MV-4-11 (cell line): Measurements from ENCODE around the gene CCDC88A.
"Not testable (repeated sequence)": the region's sequence is repeated elsewhere in the genome, so short reads cannot be mapped to it uniquely, and the experiment has no call there.

Experiments
- DNase-seq: peaks from one replicate; lab custom pipeline; 2025; lab: John Stamatoyannopoulos, UW

The CCDC88A gene

DNA sequence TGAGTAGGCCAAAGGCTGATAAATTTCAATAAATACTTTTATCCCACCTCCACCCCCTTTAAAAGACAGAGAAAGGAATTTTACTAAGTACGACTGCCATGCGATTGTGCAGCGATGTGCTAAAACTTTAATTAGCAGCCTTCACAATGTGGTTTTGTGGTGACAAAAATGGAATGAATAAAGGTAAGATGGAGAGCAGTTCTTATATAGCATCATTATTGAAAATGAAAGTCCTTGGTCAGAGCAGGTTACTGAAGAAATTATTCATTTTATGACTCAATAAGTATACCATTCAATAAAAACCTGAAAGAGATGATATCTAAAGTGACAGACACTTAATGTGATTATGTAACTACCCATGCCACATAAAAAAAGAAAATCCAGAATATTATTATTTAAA lies 117.4 kb downstream of the CCDC88A start:
- no peak for DNase-seq

DNA sequence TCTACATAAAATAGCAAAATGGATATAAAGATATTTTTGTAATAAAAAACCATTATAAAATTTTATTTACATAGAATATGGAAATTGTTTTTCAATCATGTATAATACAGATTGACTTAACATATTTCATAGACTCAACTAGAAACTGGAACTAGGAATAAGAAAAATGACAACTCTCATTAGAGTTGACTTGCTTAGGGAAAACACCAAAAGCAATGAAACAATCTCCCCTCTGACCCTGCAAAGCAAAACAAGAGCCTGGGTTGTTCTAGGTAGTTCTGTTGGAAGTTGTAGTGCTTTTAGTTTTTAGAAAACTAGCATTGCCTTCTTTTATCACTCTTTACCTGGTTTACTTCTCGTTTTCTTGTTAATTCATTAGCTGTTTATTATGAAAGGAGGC lies 118.4 kb downstream of the CCDC88A start:
- no peak for DNase-seq

- no peak for DNase-seq
Observed at GRCh38 chr2:55296393-55296792, 123.3 kb downstream of the CCDC88A start.

DNA sequence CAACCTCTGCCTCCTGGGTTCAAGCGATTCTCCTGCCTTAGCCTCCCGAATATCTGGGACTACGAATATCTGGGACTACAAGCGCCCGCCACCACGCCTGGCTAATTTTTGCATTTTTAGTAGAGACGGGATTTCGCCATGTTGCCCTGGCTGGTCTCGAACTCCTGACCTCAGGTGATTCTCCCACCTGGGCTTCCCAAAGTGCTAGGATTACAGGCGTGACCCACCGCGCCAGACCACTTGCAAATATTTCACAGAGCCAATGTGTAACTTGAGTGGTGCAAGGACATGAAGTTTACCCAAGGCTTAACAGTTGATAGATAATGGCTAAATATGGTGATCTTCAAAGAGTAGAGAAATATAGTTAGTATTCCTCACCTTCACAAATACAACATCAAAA lies 136.6 kb downstream of the CCDC88A start:
- no peak for DNase-seq

GRCh38 chr2:55282110-55282917 lies 137.3 kb downstream of the CCDC88A start:
- peak; percentile 78 for DNase-seq

DNA sequence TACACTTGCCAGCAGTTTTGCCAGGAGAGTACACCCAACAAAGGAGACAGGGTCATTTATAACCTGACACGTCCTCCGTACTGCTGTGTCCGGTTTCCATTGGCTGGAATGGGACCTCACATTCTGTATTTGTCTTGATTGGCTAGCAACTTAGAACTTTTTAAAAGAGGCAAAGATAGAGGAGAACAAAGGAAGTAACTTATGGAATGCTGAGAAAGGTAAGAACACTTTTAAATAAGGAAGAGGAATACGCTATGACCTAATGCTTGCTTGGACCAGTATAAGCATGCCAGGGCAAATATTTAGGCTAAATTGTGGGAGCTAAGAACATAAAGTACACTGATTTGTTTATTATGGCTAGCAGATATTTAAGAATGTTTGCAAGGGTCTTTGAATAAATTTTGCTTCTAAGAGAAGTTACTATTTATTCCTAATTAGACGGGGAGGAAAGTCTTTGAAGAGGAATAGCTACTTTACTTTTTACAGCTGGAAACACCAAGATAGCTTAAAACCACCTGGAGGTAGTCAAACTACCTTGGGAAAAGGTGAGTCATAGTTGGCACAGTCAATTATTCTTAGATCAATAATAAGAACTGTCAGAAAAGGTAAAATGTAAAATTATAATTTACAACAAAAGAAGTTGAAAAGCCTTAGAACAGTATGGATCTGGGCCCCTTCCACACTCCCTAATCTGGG lies 138.7 kb downstream of the CCDC88A start:
- DNase-seq = not testable (repeated sequence)

GRCh38 chr2:55279859-55280424 lies 139.7 kb downstream of the CCDC88A start:
- DNase-seq = not testable (repeated sequence)

GRCh38 chr2:55279214-55279835 lies 140.3 kb downstream of the CCDC88A start:
- DNase-seq = not testable (repeated sequence)

- DNase-seq = no peak
Observed at GRCh38 chr2:55277310-55277709, 142.3 kb downstream of the CCDC88A start.

GRCh38 chr2:55274346-55274745 lies 145.3 kb downstream of the CCDC88A start:
- DNase-seq = not testable (repeated sequence)

- DNase-seq = peak; percentile 13
Observed at GRCh38 chr2:55269645-55269990, 150.0 kb downstream of the CCDC88A start.

GRCh38 chr2:55268907-55269644 lies 150.6 kb downstream of the CCDC88A start, which contains the start of gene MTIF2:
Gene MTIF2 (minus strand): TSS chr2:55269231. CDS start chr2:55263858, 5,373 bp downstream.
- peak; percentile 90 for DNase-seq

DNA sequence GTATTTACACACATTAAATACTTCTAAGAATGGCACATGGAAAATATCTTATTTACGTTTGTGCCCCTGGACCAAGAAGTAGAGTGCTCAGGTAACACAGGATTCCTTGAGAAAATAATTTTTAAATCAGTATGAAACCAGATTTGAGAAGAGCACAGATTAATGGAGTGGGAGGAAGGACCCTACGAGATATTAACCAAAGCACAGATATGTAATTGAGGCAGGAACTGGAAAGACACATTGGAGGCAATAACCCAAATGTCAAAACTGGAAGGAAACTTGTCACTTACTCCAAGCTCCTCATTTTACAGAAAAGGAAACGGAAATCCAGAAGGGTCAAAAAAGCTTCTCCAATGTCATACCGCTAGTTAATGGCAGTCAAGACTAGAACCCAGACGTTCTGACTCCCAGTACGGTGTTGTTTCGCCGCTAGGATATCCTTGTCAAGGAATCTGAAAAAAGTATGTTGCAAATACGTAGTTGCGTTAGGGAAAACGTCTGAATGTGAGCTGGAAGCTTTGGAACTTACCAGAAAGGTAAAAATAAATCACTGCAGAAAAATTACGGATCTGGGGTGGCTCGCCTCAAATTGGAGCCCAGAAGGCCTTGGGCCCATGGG lies 151.3 kb downstream of the CCDC88A start:
- no peak for DNase-seq

- not testable (repeated sequence) for DNase-seq
Observed at GRCh38 chr2:55259586-55259985, 160.1 kb downstream of the CCDC88A start.

GRCh38 chr2:55252832-55253231 lies 166.8 kb downstream of the CCDC88A start:
- DNase-seq = no peak

DNA sequence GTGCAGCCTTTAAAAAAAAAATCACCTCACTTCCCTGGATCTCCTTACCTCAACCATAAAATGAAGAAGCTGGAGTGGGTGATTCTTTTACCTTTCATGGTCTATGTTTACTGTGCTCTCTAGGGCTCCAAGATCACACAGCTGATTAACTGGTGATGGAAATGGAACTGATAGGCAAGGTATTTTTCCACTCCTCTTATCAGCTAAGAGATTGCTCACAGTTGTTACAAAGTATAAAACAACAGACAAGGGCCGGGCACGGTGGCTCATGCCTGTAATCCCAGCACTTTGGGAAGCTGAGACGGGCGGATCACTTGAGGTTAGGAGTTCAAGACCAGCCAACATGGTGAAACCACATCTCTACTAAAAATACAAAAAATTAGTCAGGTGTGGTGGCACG lies 172.6 kb downstream of the CCDC88A start:
- DNase-seq = no peak

- DNase-seq = no peak
Observed at GRCh38 chr2:55245411-55245810, 174.2 kb downstream of the CCDC88A start.

- DNase-seq = no peak
Observed at GRCh38 chr2:55242617-55243016, 177.0 kb downstream of the CCDC88A start.

- DNase-seq = peak; percentile 5
Observed at GRCh38 chr2:55241582-55241981, 178.1 kb downstream of the CCDC88A start.

DNA sequence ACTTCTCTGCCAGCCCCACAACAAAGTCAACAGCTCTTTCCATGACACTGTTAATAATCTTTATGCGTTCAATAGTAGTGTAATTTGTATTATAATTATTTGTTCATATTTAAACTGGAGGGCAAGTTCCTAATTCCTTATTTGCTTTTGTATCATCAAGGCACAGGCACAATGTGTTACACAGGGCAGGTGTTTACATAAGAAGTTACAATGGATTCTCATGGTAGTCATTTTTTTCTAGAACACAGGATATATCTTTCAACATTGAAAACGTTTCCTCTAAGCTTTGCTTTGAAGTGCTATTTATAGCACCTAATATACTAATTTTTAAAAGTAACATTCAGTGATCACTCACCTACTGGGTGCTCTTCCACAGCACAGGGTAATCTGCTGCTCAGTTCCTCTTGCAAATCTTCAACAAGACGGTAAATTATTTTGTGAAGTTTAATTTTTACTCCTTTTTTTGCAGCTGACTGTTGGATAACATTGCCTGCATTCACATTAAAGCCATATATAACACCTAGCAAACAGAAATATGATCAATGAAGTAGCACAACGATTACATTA lies 179.9 kb downstream of the CCDC88A start:
- no peak for DNase-seq
